OCI-LY1 (cell line): ENCODE results near the gene BHMT2.
A peak's percentile ranks its signal among the peaks of the same experiment; 100 is the strongest.

Experiments
- CTCF ChIP-seq: fragments of 200-600 bp; sonication (generic), shearing (Covaris generic); IDR thresholded peaks from 2 replicates; pipeline ENCODE4 v1.5.1; 2017; ENCODE audit warnings: mild to moderate bottlenecking, antibody characterized with exemption, low read length, moderate library complexity, mixed read lengths
- EZH2 ChIP-seq: fragments of 200-600 bp; sonication (generic), shearing (Covaris generic); IDR thresholded peaks from 2 replicates; pipeline ENCODE4 v1.8.0; 2017; ENCODE audit warnings: borderline replicate concordance, mixed run types, mild to moderate bottlenecking, antibody characterized with exemption, low read length, moderate library complexity, mixed read lengths

- TF ChIP-seq CTCF (peak; percentile 22; the same call in 1 of the 2 replicates), EZH2 (no peak)
These were observed 63.6 kb downstream of the BHMT2 start for GRCh38 chr5:79133121-79133656.
